ENCODE results near the gene ENPP3.

The ENPP3 gene

DNA sequence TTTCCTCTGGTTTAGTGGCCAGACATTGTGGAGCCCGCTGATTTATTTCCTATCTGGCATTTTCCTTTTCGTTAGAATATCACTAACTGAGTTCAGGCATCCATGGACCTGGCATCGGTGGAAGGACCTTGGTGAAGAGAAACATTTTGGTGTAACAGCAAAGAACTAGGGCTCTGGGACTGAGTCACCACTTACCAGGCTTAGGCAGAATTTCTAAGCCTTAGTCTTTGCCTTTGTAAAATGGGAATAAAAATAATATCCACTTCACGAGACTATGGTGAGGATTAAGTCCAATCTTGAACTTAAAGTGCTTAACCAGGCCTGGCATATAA, 128.7 kb downstream of the ENPP3 start:
- TF ChIP-seq POLR2A (IDR thresholded peaks at IDR 0.05; ENCODE audit: low read length) = no peak
- no peak for TF ChIP-seq GATA1 (IDR thresholded peaks at IDR 0.05; ENCODE audit: low read depth, low read length)
- no peak for DNase-seq

- DNase-seq = no peak
- TF ChIP-seq GATA1 (IDR thresholded peaks at IDR 0.05; ENCODE audit: low read depth, low read length) (no peak), POLR2A (IDR thresholded peaks at IDR 0.05; ENCODE audit: low read length) (no peak)
These were observed 129.5 kb downstream of the ENPP3 start for GRCh38 chr6:131766631-131767030.

- no peak for DNase-seq
- TF ChIP-seq POLR2A (IDR thresholded peaks at IDR 0.05; ENCODE audit: low read length) = no peak
- no peak for TF ChIP-seq GATA1 (IDR thresholded peaks at IDR 0.05; ENCODE audit: low read depth, low read length)
These were observed 131.9 kb downstream of the ENPP3 start for GRCh38 chr6:131768964-131769363.

GRCh38 chr6:131769385-131770141, 132.5 kb downstream of the ENPP3 start:
- TF ChIP-seq POLR2A (IDR thresholded peaks at IDR 0.05; ENCODE audit: low read length) (no peak), GATA1 (IDR thresholded peaks at IDR 0.05; ENCODE audit: low read depth, low read length) (no peak)

GRCh38 chr6:131770776-131771175, 133.7 kb downstream of the ENPP3 start:
- TF ChIP-seq GATA1 (IDR thresholded peaks at IDR 0.05; ENCODE audit: low read depth, low read length) = no peak
- TF ChIP-seq POLR2A (IDR thresholded peaks at IDR 0.05; ENCODE audit: low read length) = no peak
- DNase-seq = no peak

More at GRCh38 chr6:131769385-131770141, 132.5 kb downstream of the ENPP3 start:
- DNase-seq = no peak

- TF ChIP-seq POLR2A (IDR thresholded peaks at IDR 0.05; ENCODE audit: low read length) (no peak), GATA1 (IDR thresholded peaks at IDR 0.05; ENCODE audit: low read depth, low read length) (no peak)
- no peak for DNase-seq
These were observed 136.3 kb downstream of the ENPP3 start for GRCh38 chr6:131773284-131773950.

DNA sequence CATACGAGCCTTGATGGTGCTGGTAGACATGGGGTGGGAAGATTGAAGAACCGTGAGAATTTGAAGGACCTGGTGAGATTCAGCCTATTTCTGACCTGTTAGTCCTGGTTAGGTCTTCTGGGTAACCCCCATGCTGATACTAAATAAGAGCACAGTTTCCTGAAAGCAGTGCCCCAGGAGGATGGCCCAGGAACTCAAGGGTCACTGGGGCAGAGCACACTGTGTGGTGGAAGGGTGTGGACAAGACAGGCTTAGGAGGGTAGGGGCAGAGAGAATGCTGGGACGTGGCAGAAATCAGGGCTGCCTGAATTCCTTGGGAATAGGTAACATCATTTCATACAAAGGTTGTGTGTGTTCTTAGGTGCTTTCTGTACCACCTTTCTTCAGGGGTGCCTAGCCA, 138.8 kb downstream of the ENPP3 start:
- no peak for DNase-seq
- no peak for TF ChIP-seq POLR2A (IDR thresholded peaks at IDR 0.05; ENCODE audit: low read length)

GRCh38 chr6:131776985-131777384, 139.9 kb downstream of the ENPP3 start:
- DNase-seq = no peak
- no peak for TF ChIP-seq POLR2A (IDR thresholded peaks at IDR 0.05; ENCODE audit: low read length)
- TF ChIP-seq GATA1 (IDR thresholded peaks at IDR 0.05; ENCODE audit: low read depth, low read length) = no peak

- no peak for DNase-seq
- TF ChIP-seq GATA1 (IDR thresholded peaks at IDR 0.05; ENCODE audit: low read depth, low read length) = no peak
These were observed 141.1 kb downstream of the ENPP3 start for GRCh38 chr6:131778169-131778568.

GRCh38 chr6:131779304-131779703, 142.2 kb downstream of the ENPP3 start:
- no peak for TF ChIP-seq GATA1 (IDR thresholded peaks at IDR 0.05; ENCODE audit: low read depth, low read length)
- TF ChIP-seq POLR2A (IDR thresholded peaks at IDR 0.05; ENCODE audit: low read length) = no peak
- no peak for DNase-seq

DNA sequence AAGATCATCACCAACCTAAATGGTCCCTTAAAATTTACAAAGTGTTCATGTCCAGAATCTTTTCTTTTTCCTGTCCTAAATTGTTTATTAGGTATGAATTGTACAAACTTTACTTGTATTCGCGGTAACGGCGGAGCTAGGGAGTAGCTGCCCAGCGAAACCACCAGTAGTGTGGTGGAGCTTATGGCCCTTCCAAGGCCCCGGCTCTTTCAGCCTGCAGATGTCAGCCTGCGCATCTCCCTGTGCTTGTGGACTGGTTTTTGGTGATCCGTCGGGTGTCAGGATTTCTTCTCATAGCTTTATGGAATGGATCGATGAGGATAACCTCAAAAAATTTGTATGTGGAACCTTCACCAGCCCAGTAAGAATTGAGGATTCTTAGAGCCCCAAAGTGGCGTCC, 143.5 kb downstream of the ENPP3 start:
- DNase-seq = no peak
- TF ChIP-seq POLR2A (IDR thresholded peaks at IDR 0.05; ENCODE audit: low read length) (no peak), GATA1 (IDR thresholded peaks at IDR 0.05; ENCODE audit: low read depth, low read length) (no peak)

DNA sequence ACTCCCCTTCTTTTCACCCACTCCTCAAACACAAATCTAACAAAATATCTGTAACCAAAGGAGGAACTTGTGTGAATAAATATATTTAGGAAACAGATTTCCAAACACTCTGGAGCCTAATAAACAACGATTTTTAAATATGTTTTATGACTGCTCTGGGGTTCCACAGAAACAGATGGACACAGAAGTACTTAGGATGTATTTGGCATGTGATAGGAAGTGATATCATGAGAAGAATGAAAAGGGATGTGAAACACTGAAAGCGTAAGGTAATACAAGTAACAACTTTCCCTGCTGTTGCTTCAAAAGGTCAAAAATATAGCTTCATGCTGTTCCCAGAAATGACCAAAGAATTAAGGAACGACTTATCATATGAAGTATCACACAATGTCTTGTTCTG, 144.6 kb downstream of the ENPP3 start:
- no peak for DNase-seq
- TF ChIP-seq GATA1 (IDR thresholded peaks at IDR 0.05; ENCODE audit: low read depth, low read length) (no peak), POLR2A (IDR thresholded peaks at IDR 0.05; ENCODE audit: low read length) (no peak)

GRCh38 chr6:131782764-131783163, 145.7 kb downstream of the ENPP3 start:
- peak in 1 of 2 experiments; percentile 2 for DNase-seq

DNA sequence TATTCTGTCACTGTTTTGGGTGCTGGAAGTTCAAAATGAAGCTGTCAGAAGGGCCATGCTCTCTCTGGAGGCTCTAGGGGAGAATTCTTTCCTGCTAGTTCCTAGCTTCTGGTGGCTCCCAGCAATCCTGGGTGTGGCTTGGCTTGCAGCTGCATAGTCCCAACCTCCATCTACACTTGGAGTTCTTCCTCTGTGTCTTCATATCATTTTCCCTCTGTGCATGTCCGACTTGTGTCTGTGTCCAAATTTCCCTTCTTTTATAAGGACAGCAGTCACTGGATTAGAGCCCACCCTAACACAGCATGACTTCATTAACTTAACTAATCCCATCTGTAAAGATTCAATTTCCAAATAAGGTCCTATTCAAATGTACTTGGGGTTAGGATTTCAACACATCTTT, 147.5 kb downstream of the ENPP3 start:
- DNase-seq = no peak
- TF ChIP-seq POLR2A (IDR thresholded peaks at IDR 0.05; ENCODE audit: low read length) (no peak), GATA1 (IDR thresholded peaks at IDR 0.05; ENCODE audit: low read depth, low read length) (no peak)

More at GRCh38 chr6:131782764-131783163, 145.7 kb downstream of the ENPP3 start:
- TF ChIP-seq GATA1 (IDR thresholded peaks at IDR 0.05; ENCODE audit: low read depth, low read length) = no peak
- no peak for TF ChIP-seq POLR2A (IDR thresholded peaks at IDR 0.05; ENCODE audit: low read length)

GRCh38 chr6:131787079-131787478, 150.0 kb downstream of the ENPP3 start:
- DNase-seq = no peak
- TF ChIP-seq GATA1 (IDR thresholded peaks at IDR 0.05; ENCODE audit: low read depth, low read length) (no peak), POLR2A (IDR thresholded peaks at IDR 0.05; ENCODE audit: low read length) (no peak)
